ENCODE data around the gene NDUFAF5.

DNA sequence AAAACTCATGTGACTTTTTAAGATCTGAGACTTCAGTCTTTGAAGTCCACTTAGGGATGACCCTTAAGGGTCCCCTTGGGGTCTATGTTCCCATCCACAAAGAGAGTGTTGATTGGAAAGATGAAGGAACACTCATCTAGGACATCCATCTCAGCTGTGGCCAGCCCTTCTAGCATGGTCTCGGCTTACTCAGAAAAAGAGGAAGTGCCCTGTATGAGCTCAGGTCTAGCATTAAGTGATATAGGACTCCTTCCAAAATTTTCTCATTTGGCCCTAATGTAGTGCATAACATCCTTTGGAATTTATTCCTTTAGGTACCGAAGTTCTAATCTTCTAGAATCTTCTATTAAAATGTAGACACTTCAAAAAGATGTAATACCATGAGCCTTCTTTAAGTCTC lies 77.4 kb downstream of the NDUFAF5 start:
- TF ChIP-seq, protein P1, sequence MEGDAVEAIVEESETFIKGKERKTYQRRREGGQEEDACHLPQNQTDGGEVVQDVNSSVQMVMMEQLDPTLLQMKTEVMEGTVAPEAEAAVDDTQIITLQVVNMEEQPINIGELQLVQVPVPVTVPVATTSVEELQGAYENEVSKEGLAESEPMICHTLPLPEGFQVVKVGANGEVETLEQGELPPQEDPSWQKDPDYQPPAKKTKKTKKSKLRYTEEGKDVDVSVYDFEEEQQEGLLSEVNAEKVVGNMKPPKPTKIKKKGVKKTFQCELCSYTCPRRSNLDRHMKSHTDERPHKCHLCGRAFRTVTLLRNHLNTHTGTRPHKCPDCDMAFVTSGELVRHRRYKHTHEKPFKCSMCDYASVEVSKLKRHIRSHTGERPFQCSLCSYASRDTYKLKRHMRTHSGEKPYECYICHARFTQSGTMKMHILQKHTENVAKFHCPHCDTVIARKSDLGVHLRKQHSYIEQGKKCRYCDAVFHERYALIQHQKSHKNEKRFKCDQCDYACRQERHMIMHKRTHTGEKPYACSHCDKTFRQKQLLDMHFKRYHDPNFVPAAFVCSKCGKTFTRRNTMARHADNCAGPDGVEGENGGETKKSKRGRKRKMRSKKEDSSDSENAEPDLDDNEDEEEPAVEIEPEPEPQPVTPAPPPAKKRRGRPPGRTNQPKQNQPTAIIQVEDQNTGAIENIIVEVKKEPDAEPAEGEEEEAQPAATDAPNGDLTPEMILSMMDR (IDR thresholded peaks at IDR 0.05): no peak
- no peak for TF ChIP-seq POLR2A (IDR thresholded peaks at IDR 0.05)

Measured in esophagus squamous epithelium (tissue), 4 donors.